ENCODE data around the gene EIF3F. TPM values are rescaled to one million over a fixed set of nuclear protein-coding genes. Genes with fewer than 3 reads are reported as not detected.

EIF3F gene
- total and polyA plus RNA-seq, 10 of the 15 experiments (the other 5 are each of a cell fraction or from before 2014, with no cell fraction given) = 81.3 to 461 (median 213) TPM

GRCh38 chr11:8045839-8046238 lies 58.7 kb downstream of the EIF3F start (continued):
- TF ChIP-seq, protein P1, sequence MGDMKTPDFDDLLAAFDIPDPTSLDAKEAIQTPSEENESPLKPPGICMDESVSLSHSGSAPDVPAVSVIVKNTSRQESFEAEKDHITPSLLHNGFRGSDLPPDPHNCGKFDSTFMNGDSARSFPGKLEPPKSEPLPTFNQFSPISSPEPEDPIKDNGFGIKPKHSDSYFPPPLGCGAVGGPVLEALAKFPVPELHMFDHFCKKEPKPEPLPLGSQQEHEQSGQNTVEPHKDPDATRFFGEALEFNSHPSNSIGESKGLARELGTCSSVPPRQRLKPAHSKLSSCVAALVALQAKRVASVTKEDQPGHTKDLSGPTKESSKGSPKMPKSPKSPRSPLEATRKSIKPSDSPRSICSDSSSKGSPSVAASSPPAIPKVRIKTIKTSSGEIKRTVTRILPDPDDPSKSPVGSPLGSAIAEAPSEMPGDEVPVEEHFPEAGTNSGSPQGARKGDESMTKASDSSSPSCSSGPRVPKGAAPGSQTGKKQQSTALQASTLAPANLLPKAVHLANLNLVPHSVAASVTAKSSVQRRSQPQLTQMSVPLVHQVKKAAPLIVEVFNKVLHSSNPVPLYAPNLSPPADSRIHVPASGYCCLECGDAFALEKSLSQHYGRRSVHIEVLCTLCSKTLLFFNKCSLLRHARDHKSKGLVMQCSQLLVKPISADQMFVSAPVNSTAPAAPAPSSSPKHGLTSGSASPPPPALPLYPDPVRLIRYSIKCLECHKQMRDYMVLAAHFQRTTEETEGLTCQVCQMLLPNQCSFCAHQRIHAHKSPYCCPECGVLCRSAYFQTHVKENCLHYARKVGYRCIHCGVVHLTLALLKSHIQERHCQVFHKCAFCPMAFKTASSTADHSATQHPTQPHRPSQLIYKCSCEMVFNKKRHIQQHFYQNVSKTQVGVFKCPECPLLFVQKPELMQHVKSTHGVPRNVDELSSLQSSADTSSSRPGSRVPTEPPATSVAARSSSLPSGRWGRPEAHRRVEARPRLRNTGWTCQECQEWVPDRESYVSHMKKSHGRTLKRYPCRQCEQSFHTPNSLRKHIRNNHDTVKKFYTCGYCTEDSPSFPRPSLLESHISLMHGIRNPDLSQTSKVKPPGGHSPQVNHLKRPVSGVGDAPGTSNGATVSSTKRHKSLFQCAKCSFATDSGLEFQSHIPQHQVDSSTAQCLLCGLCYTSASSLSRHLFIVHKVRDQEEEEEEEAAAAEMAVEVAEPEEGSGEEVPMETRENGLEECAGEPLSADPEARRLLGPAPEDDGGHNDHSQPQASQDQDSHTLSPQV (IDR thresholded peaks at IDR 0.05) = no peak
- TF ChIP-seq SKIL (IDR thresholded peaks at IDR 0.05; ENCODE audit: low read depth, poor library complexity, severe bottlenecking) (no peak), CBX5 (IDR thresholded peaks at IDR 0.05; ENCODE audit: low read depth) (no peak), MYC (IDR thresholded peaks at IDR 0.05; ENCODE audit: insufficient read depth, insufficient read length, insufficient replicate concordance, low read length, severe bottlenecking) (no peak), KDM1A (IDR thresholded peaks at IDR 0.05; ENCODE audit: borderline replicate concordance) (no peak), MEF2A (IDR thresholded peaks at IDR 0.05; ENCODE audit: insufficient read depth, low read depth, low read length) (no peak), ZNF622 (IDR thresholded peaks at IDR 0.05) (no peak), SIN3A (IDR thresholded peaks at IDR 0.05; ENCODE audit: low read depth, low read length) (no peak), CEBPZ (IDR thresholded peaks at IDR 0.05; ENCODE audit: low read depth, low read length) (no peak), POU2F2 (IDR thresholded peaks at IDR 0.05; ENCODE audit: borderline replicate concordance, low read depth, low read length) (no peak), ZSCAN29 (IDR thresholded peaks at IDR 0.05) (no peak), PAX8 (IDR thresholded peaks at IDR 0.05) (no peak)
